Neural cell (in vitro differentiated cells): ENCODE results near the gene ATE1. TPM values are rescaled to one million over a fixed set of nuclear protein-coding genes. Genes with fewer than 3 reads are reported as not detected.
A peak's percentile ranks its signal among the peaks of the same experiment; 100 is the strongest.

Experiments used
- H2AFZ ChIP-seq: fragments of 200-600, 300-800 bp; sonication (generic), shearing (Covaris generic); 2 replicates; pipeline ENCODE4 v1.6.0; 2014; ENCODE audit warnings: low read depth, mild to moderate bottlenecking, antibody characterized with exemption, low read length, moderate library complexity
- H3F3A ChIP-seq: fragments of 200-600 bp; shearing (Covaris generic); 2 replicates; pipeline ENCODE4 v1.6.1; 2016; ENCODE audit warnings: mild to moderate bottlenecking, moderate library complexity, mixed read lengths, antibody characterized with exemption, low read length; ENCODE audit not compliant: insufficient read depth, poor library complexity, severe bottlenecking
- H3K27ac ChIP-seq: fragments of 200-600, 300-800 bp; sonication (generic), shearing (Covaris generic); 2 replicates; pipeline ENCODE4 v1.5.1; 2014; ENCODE audit warnings: mild to moderate bottlenecking, low read length, moderate library complexity
- H3K27me3 ChIP-seq: fragments of 300-800, 200-600 bp; sonication (generic), shearing (Covaris generic); 2 replicates; pipeline ENCODE4 v1.6.0; 2014; ENCODE audit warnings: mild to moderate bottlenecking, low read depth, low read length, moderate library complexity; ENCODE audit not compliant: insufficient read depth
- H3K36me3 ChIP-seq: fragments of 300-800, 200-600 bp; sonication (generic), shearing (Covaris generic); 2 replicates; pipeline ENCODE4 v1.5.1; 2014; ENCODE audit warnings: mild to moderate bottlenecking, antibody characterized with exemption, low read length, moderate library complexity; ENCODE audit not compliant: insufficient read depth
- H3K4me2 ChIP-seq: fragments of 300-800, 200-600 bp; sonication (generic), shearing (Covaris generic); 2 replicates; pipeline ENCODE4 v1.6.0; 2014; ENCODE audit warnings: mild to moderate bottlenecking, low read length
- H3K4me3 ChIP-seq: fragments of 300-800, 200-600 bp; sonication (generic), shearing (Covaris generic); 2 replicates; pipeline ENCODE4 v1.5.1; 2014; ENCODE audit warnings: mild to moderate bottlenecking, low read length, moderate library complexity
- H3K79me2 ChIP-seq: fragments of 200-600 bp; shearing (Covaris generic); replicated peaks from 2 replicates; pipeline ENCODE4 v1.6.0; 2014; ENCODE audit warnings: mild to moderate bottlenecking, low read length, moderate library complexity; ENCODE audit not compliant: insufficient read depth
- H3K9ac ChIP-seq: fragments of 300-800, 200-600 bp; sonication (generic), shearing (Covaris generic); 2 replicates; pipeline ENCODE4 v1.6.1; 2016; ENCODE audit warnings: mild to moderate bottlenecking, low read length, mixed read lengths
- H3K9me2 ChIP-seq: fragments of 200-600 bp; shearing (Covaris generic); 2 replicates; pipeline ENCODE4 v1.6.1; 2016; ENCODE audit warnings: mild to moderate bottlenecking, low read length, mixed read lengths; ENCODE audit not compliant: insufficient read depth
- H3K9me3 ChIP-seq: fragments of 200-600, 300-800 bp; sonication (generic), shearing (Covaris generic); 2 replicates; pipeline ENCODE4 v1.6.1; 2016; ENCODE audit warnings: mild to moderate bottlenecking, mixed run types, low read length, moderate library complexity, mixed read lengths
- H4K20me1 ChIP-seq: fragments of 200-600 bp; shearing (Covaris generic); 2 replicates; pipeline ENCODE4 v1.6.1; 2016; ENCODE audit warnings: mild to moderate bottlenecking, mixed run types; ENCODE audit not compliant: insufficient read depth
- EP300 ChIP-seq: fragments of 450-650 bp; conservative IDR thresholded peaks from 2 replicates; pipeline ENCODE4 v1.6.1; 2014; ENCODE audit warnings: antibody characterized with exemption, mild to moderate bottlenecking, moderate library complexity; ENCODE audit not compliant: poor library complexity, severe bottlenecking
- EZH2 ChIP-seq: fragments of 200-600, 300-800 bp; shearing (Covaris generic), sonication (generic); IDR thresholded peaks from 2 replicates; pipeline ENCODE4 v1.6.1; 2014; ENCODE audit warnings: antibody characterized with exemption, low read length, borderline replicate concordance, mild to moderate bottlenecking; ENCODE audit not compliant: insufficient read depth, poor library complexity, severe bottlenecking
- MXI1 ChIP-seq: fragments of 450-650 bp; conservative IDR thresholded peaks from 2 replicates; pipeline ENCODE4 v1.6.1; 2014; ENCODE audit warnings: antibody characterized with exemption, mild to moderate bottlenecking; ENCODE audit not compliant: poor library complexity, severe bottlenecking
- POLR2AphosphoS5 ChIP-seq: IDR thresholded peaks from 2 replicates; pipeline ENCODE4 v1.6.1; 2012
- RAD21 ChIP-seq: fragments of 450-650 bp; conservative IDR thresholded peaks from 2 replicates; pipeline ENCODE4 v1.6.1; 2014; ENCODE audit warnings: antibody characterized with exemption, mild to moderate bottlenecking, moderate library complexity
- REST ChIP-seq: IDR thresholded peaks from 2 replicates; pipeline ENCODE4 v1.6.1; 2012; ENCODE audit warnings: borderline replicate concordance
- SMC3 ChIP-seq: fragments of 450-650 bp; conservative IDR thresholded peaks from 2 replicates; pipeline ENCODE4 v1.6.1; 2014; ENCODE audit warnings: antibody characterized with exemption, mild to moderate bottlenecking, moderate library complexity; ENCODE audit not compliant: poor library complexity
- TAF1 ChIP-seq: IDR thresholded peaks from 2 replicates; pipeline ENCODE4 v1.6.1; 2012; ENCODE audit warnings: low read depth
- polyA plus RNA-seq: library from polyadenylated mRNA; depleted of rRNA; stranded (reverse); fragments of >200 nt; gene quantifications from 2 replicates; pipeline ENCODE4 v1.2.3, GENCODE V29; 2014
- TF ChIP-seq, protein P1 (sequence below): fragments of 450-650 bp; IDR thresholded peaks from 2 replicates; pipeline ENCODE4 v1.5.1; 2014; ENCODE audit warnings: antibody characterized with exemption, mild to moderate bottlenecking, moderate library complexity; ENCODE audit not compliant: poor library complexity, severe bottlenecking

Gene ATE1
- polyA plus RNA-seq, 1 donor from 2014 or later: 23.7 TPM

DNA sequence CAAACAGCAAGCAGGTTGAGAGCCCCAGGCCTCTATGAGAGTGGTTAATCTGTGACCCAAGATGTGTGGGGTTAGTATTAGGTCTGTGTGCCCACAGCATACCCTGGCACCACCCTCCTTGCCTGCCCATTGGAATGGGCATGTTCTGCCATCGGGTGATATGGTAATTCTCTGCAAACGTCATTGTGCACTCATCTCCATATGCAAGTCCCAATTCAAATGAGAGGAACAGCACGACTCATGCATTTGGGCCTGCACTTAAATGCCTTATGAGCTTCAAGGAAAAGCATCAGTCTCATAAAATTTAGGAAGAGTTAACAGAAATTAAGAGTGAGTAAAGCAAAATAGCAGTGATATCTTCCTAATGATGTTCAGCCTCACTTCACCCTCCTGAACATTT lies 195.7 kb downstream of the ATE1 start:
- TF ChIP-seq RAD21 (no peak), TAF1 (no peak), REST (no peak), POLR2AphosphoS5 (no peak), MXI1 (no peak), SMC3 (no peak), EZH2 (no peak), EP300 (no peak)
- TF ChIP-seq, protein P1, sequence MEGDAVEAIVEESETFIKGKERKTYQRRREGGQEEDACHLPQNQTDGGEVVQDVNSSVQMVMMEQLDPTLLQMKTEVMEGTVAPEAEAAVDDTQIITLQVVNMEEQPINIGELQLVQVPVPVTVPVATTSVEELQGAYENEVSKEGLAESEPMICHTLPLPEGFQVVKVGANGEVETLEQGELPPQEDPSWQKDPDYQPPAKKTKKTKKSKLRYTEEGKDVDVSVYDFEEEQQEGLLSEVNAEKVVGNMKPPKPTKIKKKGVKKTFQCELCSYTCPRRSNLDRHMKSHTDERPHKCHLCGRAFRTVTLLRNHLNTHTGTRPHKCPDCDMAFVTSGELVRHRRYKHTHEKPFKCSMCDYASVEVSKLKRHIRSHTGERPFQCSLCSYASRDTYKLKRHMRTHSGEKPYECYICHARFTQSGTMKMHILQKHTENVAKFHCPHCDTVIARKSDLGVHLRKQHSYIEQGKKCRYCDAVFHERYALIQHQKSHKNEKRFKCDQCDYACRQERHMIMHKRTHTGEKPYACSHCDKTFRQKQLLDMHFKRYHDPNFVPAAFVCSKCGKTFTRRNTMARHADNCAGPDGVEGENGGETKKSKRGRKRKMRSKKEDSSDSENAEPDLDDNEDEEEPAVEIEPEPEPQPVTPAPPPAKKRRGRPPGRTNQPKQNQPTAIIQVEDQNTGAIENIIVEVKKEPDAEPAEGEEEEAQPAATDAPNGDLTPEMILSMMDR: no peak
- Histone ChIP-seq H3F3A (no peaks in the 10 kb centered on the region), H3K36me3 (no peaks in the 10 kb centered on the region), H4K20me1 (no peaks in the 10 kb centered on the region), H3K27ac (peak overlapping the region; percentile 81), H3K4me2 (no peak overlapping the region), H3K9me3 (no peaks in the 10 kb centered on the region), H3K79me2 (no peaks in the 10 kb centered on the region), H3K4me3 (no peak overlapping the region), H3K27me3 (peaks cover 8% of the 10 kb centered on the region), H3K9ac (no peak overlapping the region), H3K9me2 (no peaks in the 10 kb centered on the region), H2AFZ (no peak overlapping the region)

DNA sequence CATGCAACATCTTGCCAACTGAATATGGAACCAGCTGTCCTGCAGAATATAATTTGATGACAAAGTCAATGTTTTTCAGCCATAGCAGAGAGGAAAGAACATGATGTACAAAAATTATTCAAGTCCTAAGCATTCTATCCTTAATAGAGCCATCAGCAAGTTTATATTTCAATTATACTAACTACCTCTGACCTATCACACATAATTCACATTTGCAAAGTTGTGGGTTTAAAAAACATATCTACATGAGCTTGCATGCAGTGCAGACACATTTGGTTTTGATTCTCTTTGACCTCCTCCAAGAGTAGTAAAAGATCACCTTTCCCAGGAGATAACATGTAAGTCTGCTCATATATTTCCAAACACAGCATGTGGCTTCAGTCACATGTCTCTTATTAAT lies 203.5 kb downstream of the ATE1 start:
- Histone ChIP-seq H3K4me3 (no peak overlapping the region), H3K9ac (no peak overlapping the region)

More for the DNA sequence above, 203.5 kb downstream of the ATE1 start:
- Histone ChIP-seq H3K9me3 (no peaks in the 10 kb centered on the region), H3K4me2 (no peak overlapping the region), H2AFZ (no peak overlapping the region), H3K79me2 (no peaks in the 10 kb centered on the region), H3F3A (no peaks in the 10 kb centered on the region), H3K36me3 (no peaks in the 10 kb centered on the region), H3K27ac (no peak overlapping the region), H4K20me1 (no peaks in the 10 kb centered on the region), H3K9me2 (no peaks in the 10 kb centered on the region), H3K27me3 (no peaks in the 10 kb centered on the region)
- TF ChIP-seq MXI1 (no peak), POLR2AphosphoS5 (no peak), REST (no peak), RAD21 (no peak), SMC3 (no peak), EZH2 (no peak), EP300 (no peak), TAF1 (no peak)
- TF ChIP-seq, protein P1: no peak
